Uterus (tissue), 4 donors: ENCODE measurements around the gene CAMK2B. TPM values are rescaled to one million over a fixed set of nuclear protein-coding genes. Genes with fewer than 3 reads are reported as not detected.

Experiments used
- DNase-seq, 2 donors: peaks; one replicate each; pipeline ENCODE4 v3.0.0-alpha.2; 2019 to 2020
- H3K27ac ChIP-seq, 2 donors: fragments of 200-600 bp; sonication (generic); 1 replicate in 1 of 2; 2 replicates in 1 of 2; pipeline ENCODE4 v1.5.1; 2016 to 2018
- H3K27me3 ChIP-seq, 2 donors: fragments of 200-600 bp; sonication (generic); one replicate each; pipeline ENCODE4 v1.5.1; 2018 to 2019; ENCODE audit warnings: control low read depth in 1 of 2
- H3K36me3 ChIP-seq, 2 donors: fragments of 200-600 bp; sonication (generic); one replicate each; pipeline ENCODE4 v1.5.1; 2019; ENCODE audit warnings: control low read depth in 1 of 2
- H3K4me1 ChIP-seq, 2 donors: fragments of 200-600 bp; sonication (generic); one replicate each; pipeline ENCODE4 v1.5.1; 2018 to 2019; ENCODE audit warnings: control low read depth in 1 of 2
- H3K4me3 ChIP-seq, 2 donors: fragments of 200-600 bp; sonication (generic); 1 replicate in 1 of 2; 2 replicates in 1 of 2; pipeline ENCODE4 v1.5.1; 2018 to 2019; ENCODE audit warnings: mild to moderate bottlenecking in 1 of 2
- H3K9me3 ChIP-seq, 2 donors: fragments of 200-600 bp; sonication (generic); one replicate each; pipeline ENCODE4 v1.5.1; 2019; ENCODE audit warnings: control low read depth in 1 of 2
- POLR2A ChIP-seq, 2 donors: fragments of 450-650 bp; IDR thresholded peaks; one replicate each; pipeline ENCODE4 v1.6.1; 2016; ENCODE audit warnings: antibody characterized with exemption in 2 of 2, mild to moderate bottlenecking in 1 of 2, moderate library complexity in 1 of 2
- intact Hi-C: fragments of 100-400 bp; cut with DNase I; formaldehyde crosslinking; loops from one replicate; pipeline ENCODE4 v1.15.1; 2023; ENCODE audit warnings: low total_unique reads
- total RNA-seq, 4 donors: library from RNA; depleted of rRNA in 3 of 4; stranded (reverse); fragments of >200 nt in 3 of 4; gene quantifications; one replicate each; pipeline versions ENCODE4 v1.1.0 to v1.2.4, GENCODE V29; 2014 to 2023
- TF ChIP-seq, protein P1 (sequence below), 4 experiments: fragments of 200-600 bp in 2 of 4; fragments of 450-650 bp in 2 of 4; sonication (generic) in 2 of 4; IDR thresholded peaks; one replicate each; pipeline ENCODE4 v1.5.1; 2016 to 2019; ENCODE audit warnings: antibody characterized with exemption in 4 of 4, mild to moderate bottlenecking in 2 of 4, moderate library complexity in 1 of 4
- donor health status: DM: yes; HTN: yes; CAD: no.

The CAMK2B gene
- total RNA-seq, 4 donors from 2014 or later: 0.40 to 1.1 TPM; not detected in 2

DNA sequence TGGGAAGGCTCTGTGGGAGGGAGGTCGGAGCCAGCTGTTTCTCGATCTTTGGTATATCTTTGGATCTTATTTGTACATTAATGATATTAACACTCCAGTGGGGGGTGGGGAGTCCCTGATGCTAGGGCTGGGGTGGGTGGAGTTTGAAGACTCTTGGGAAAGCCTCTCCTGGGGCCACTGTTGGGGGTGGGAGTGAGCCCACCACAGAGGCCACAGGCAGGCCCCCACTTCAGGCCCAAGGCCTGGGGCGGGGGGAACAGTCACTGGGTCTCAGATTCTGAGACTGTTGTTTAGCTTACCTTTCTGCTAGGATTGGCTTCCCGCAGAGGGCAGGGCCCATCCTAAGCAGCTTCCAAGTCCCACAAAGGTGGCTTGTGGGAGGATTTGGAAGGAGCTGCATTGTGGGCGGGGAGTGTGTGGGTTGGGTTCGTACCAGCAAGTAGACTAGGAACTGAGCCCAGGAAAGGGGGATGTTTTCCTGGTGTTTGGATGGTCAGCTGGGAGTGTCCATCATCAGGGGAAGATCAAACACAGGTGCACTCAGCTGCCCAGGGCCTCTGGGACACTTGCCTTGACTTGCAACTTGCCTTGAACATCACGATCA is 112.7 kb downstream of the CAMK2B start:
- TF ChIP-seq, protein P1, sequence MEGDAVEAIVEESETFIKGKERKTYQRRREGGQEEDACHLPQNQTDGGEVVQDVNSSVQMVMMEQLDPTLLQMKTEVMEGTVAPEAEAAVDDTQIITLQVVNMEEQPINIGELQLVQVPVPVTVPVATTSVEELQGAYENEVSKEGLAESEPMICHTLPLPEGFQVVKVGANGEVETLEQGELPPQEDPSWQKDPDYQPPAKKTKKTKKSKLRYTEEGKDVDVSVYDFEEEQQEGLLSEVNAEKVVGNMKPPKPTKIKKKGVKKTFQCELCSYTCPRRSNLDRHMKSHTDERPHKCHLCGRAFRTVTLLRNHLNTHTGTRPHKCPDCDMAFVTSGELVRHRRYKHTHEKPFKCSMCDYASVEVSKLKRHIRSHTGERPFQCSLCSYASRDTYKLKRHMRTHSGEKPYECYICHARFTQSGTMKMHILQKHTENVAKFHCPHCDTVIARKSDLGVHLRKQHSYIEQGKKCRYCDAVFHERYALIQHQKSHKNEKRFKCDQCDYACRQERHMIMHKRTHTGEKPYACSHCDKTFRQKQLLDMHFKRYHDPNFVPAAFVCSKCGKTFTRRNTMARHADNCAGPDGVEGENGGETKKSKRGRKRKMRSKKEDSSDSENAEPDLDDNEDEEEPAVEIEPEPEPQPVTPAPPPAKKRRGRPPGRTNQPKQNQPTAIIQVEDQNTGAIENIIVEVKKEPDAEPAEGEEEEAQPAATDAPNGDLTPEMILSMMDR (IDR thresholded peaks at IDR 0.05): no peak
- TF ChIP-seq POLR2A (IDR thresholded peaks at IDR 0.05): no peak
- H3K4me1 ChIP-seq: no peaks in the 10 kb centered on the region
- no peak overlapping the region for H3K27ac ChIP-seq
- H3K36me3 ChIP-seq: no peaks in the 10 kb centered on the region
- H3K27me3 ChIP-seq: no peaks in the 10 kb centered on the region
- H3K4me3 ChIP-seq: no peak overlapping the region
- no peak for DNase-seq
- intact Hi-C loops: no loop called here
- no peaks in the 10 kb centered on the region for H3K9me3 ChIP-seq

DNA sequence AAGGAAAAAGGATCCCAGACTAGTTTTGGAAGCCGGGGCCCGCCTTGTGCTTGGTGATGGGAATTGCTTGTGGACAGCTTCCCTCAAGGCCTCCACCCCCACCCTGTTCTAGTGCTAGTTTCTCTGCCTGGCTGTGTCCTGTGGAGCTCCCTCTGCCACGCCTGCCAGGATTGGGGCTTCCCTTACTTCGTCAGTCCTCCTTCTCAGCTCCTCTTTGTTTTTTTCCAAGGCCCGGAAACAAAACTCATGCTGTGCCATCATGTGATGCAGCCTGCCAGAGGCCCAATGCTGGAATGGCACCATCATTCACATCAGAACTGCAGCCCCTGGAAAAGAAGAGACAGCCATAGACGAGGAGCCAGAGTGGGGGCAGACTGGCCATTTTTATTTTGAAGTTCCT is 113.4 kb downstream of the CAMK2B start:
- intact Hi-C loops: no loop called here
- no peak for TF ChIP-seq POLR2A (IDR thresholded peaks at IDR 0.05)
- TF ChIP-seq, protein P1 (IDR thresholded peaks at IDR 0.05): no peak
- no peak overlapping the region for H3K27ac ChIP-seq
- no peaks in the 10 kb centered on the region for H3K4me1 ChIP-seq
- H3K36me3 ChIP-seq: no peaks in the 10 kb centered on the region
- no peaks in the 10 kb centered on the region for H3K27me3 ChIP-seq
- DNase-seq: no peak
- H3K9me3 ChIP-seq: no peaks in the 10 kb centered on the region
- H3K4me3 ChIP-seq: no peak overlapping the region

DNA sequence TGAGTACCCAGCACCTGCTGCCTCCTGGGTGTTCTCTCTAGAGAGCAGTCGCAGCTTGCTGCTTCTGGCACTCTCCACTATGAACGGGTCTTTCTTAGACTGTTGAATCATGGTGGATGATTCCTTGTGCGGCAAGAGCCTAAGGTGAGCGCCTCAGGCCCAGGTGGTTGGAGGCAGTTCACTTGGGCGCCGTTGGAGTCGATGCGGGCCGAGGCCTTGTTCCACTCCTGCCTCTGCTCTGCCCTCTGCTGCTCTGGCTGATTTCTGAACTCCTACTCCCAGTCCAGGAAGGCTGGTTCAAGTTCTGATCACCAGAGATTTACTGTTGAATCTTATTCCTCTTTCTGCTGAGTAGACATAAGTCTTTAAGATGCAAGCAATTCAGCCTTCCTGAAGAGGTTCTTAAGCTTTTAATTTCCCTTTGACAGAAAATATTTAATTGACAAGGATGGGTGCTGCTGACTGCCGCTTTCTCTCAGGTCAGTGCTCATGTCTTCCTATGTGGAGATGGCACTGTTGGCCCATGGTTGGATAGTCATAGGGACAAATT is 114.2 kb downstream of the CAMK2B start:
- intact Hi-C loops: no loop called here
- H3K9me3 ChIP-seq: no peaks in the 10 kb centered on the region
- H3K4me3 ChIP-seq: no peak overlapping the region
- no peak for DNase-seq
- H3K27me3 ChIP-seq: no peaks in the 10 kb centered on the region
- no peak for TF ChIP-seq POLR2A (IDR thresholded peaks at IDR 0.05)
- TF ChIP-seq, protein P1 (IDR thresholded peaks at IDR 0.05): no peak
- no peaks in the 10 kb centered on the region for H3K4me1 ChIP-seq
- no peak overlapping the region for H3K27ac ChIP-seq
- H3K36me3 ChIP-seq: no peaks in the 10 kb centered on the region

DNA sequence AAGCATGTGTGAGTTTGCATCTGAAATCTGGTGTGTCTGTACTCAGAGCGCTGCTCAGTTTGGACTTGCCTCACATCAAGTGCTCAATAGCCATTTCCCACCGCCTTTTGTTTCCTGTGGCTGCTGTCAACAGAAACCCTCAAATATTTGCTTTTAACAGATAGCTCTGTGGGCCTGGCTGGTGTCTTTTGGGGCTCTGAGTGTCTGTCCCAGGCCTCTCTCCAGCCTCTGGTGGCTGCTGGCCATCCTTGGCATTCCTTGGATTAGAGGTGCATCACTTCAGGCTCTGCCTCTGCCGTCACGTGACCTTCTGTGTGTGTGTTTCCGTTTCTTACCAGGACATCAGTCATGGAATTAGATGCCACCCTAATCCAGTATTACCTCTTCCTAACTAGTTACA is 115.3 kb downstream of the CAMK2B start:
- intact Hi-C loops: no loop called here
- TF ChIP-seq, protein P1 (IDR thresholded peaks at IDR 0.05): no peak
- no peak for TF ChIP-seq POLR2A (IDR thresholded peaks at IDR 0.05)
- Histone ChIP-seq H3K4me1 (no peaks in the 10 kb centered on the region), H3K27ac (no peak overlapping the region), H3K4me3 (no peak overlapping the region), H3K36me3 (no peaks in the 10 kb centered on the region), H3K9me3 (no peaks in the 10 kb centered on the region), H3K27me3 (no peaks in the 10 kb centered on the region)
- no peak for DNase-seq

DNA sequence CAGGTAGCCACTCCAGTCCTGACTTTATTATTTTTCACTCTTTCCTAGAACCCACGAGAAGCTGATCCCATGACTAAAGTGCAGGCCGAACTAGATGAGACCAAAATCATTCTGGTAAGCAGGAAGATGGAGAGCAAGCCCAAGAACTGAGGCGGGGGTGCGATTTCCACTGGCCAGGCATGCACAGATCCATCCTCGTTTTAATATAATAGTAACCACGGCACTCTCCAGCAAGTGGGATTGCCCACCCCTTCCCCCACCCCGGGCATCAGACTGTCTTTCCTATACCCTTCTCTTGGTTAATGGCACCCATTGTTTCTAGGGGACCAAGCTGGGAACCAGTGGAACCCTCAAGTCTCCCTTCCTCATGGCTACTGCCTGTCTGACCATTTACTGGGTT is 117.3 kb downstream of the CAMK2B start:
- H3K4me1 ChIP-seq: no peaks in the 10 kb centered on the region
- intact Hi-C loops: no loop called here
- H3K9me3 ChIP-seq: no peaks in the 10 kb centered on the region
- H3K27ac ChIP-seq: no peak overlapping the region
- no peaks in the 10 kb centered on the region for H3K27me3 ChIP-seq
- DNase-seq: no peak
- no peak overlapping the region for H3K4me3 ChIP-seq
- H3K36me3 ChIP-seq: no peaks in the 10 kb centered on the region
- no peak for TF ChIP-seq POLR2A (IDR thresholded peaks at IDR 0.05)
- TF ChIP-seq, protein P1 (IDR thresholded peaks at IDR 0.05): no peak
